ENCODE measurements around the gene RAP1GAP2.

RAP1GAP2 gene

GRCh38 chr17:2851615-2852014, 55.4 kb downstream of the RAP1GAP2 start:
- in situ Hi-C loops (cut with MboI; ENCODE audit: low pct_unique_long_range_greater_than_20kb, low sequenced_read_pairs, unreplicated experiment) = no loop called here
- TF ChIP-seq CTCF (IDR thresholded peaks at IDR 0.05; ENCODE audit: extremely low read depth, insufficient read depth, missing control alignments) = no peak
- DNase-seq (ENCODE audit: low spot score) = no peak

- in situ Hi-C loops (cut with MboI; ENCODE audit: low pct_unique_long_range_greater_than_20kb, low sequenced_read_pairs, unreplicated experiment) = no loop called here
- DNase-seq (ENCODE audit: low spot score) = no peak
- TF ChIP-seq CTCF (IDR thresholded peaks at IDR 0.05; ENCODE audit: extremely low read depth, insufficient read depth, missing control alignments) = no peak
Measured at GRCh38 chr17:2852221-2852620, 56.0 kb downstream of the RAP1GAP2 start.

- in situ Hi-C loops (cut with MboI; ENCODE audit: low pct_unique_long_range_greater_than_20kb, low sequenced_read_pairs, unreplicated experiment) = no loop called here
- no peak for TF ChIP-seq CTCF (IDR thresholded peaks at IDR 0.05; ENCODE audit: extremely low read depth, insufficient read depth, missing control alignments)
- no peak for DNase-seq (ENCODE audit: low spot score)
Measured at GRCh38 chr17:2852729-2853282, 56.6 kb downstream of the RAP1GAP2 start.

- DNase-seq (ENCODE audit: low spot score) = no peak
- no peak for TF ChIP-seq CTCF (IDR thresholded peaks at IDR 0.05; ENCODE audit: extremely low read depth, insufficient read depth, missing control alignments)
- in situ Hi-C loops (cut with MboI; ENCODE audit: low pct_unique_long_range_greater_than_20kb, low sequenced_read_pairs, unreplicated experiment) = no loop called here
Measured at GRCh38 chr17:2853283-2854142, 57.3 kb downstream of the RAP1GAP2 start.

GRCh38 chr17:2854143-2855055, 58.2 kb downstream of the RAP1GAP2 start:
- no peak for DNase-seq (ENCODE audit: low spot score)
- in situ Hi-C loops (cut with MboI; ENCODE audit: low pct_unique_long_range_greater_than_20kb, low sequenced_read_pairs, unreplicated experiment) = no loop called here
- TF ChIP-seq CTCF (IDR thresholded peaks at IDR 0.05; ENCODE audit: extremely low read depth, insufficient read depth, missing control alignments) = no peak

- in situ Hi-C loops (cut with MboI; ENCODE audit: low pct_unique_long_range_greater_than_20kb, low sequenced_read_pairs, unreplicated experiment) = no loop called here
- no peak for TF ChIP-seq CTCF (IDR thresholded peaks at IDR 0.05; ENCODE audit: extremely low read depth, insufficient read depth, missing control alignments)
- DNase-seq (ENCODE audit: low spot score) = no peak
Measured at GRCh38 chr17:2855063-2855600, 58.9 kb downstream of the RAP1GAP2 start.
